GM21381 (cell line): ENCODE data around the gene LRP2BP.
"Not testable (repeated sequence)": the region's sequence is repeated elsewhere in the genome, so short reads cannot be mapped to it uniquely, and the experiment has no call there.

ENCODE experiments used
- ATAC-seq: cut with Tn5 transposase; IDR thresholded peaks from one replicate; pipeline ENCODE4 v1.9.1; 2021; ENCODE audit warnings: mild to moderate bottlenecking, moderate library complexity; ENCODE audit not compliant: unreplicated experiment

The LRP2BP gene

DNA sequence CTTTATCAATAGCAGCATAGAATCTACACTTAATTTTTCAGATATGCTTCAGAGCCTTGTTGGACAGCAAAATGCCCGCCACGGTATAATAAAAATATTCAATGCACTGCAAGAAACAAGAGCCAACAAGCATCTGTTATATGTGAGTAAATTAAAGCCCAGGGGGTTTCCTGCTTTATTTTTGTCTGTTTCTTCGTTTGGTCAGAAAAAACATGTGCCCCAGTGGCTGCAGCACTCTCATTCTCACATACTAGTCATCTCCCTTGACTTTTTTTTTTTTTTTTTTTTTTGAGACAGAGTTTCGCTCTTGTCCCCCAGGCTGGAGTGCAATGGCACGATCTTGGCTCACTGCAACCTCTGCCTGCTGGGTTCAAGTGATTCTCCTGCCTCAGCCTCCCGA is 33.2 kb downstream of the LRP2BP start:
- ATAC-seq: not testable (repeated sequence)

- ATAC-seq: no peak
Observed at GRCh38 chr4:185361872-185362271, 33.9 kb downstream of the LRP2BP start.

DNA sequence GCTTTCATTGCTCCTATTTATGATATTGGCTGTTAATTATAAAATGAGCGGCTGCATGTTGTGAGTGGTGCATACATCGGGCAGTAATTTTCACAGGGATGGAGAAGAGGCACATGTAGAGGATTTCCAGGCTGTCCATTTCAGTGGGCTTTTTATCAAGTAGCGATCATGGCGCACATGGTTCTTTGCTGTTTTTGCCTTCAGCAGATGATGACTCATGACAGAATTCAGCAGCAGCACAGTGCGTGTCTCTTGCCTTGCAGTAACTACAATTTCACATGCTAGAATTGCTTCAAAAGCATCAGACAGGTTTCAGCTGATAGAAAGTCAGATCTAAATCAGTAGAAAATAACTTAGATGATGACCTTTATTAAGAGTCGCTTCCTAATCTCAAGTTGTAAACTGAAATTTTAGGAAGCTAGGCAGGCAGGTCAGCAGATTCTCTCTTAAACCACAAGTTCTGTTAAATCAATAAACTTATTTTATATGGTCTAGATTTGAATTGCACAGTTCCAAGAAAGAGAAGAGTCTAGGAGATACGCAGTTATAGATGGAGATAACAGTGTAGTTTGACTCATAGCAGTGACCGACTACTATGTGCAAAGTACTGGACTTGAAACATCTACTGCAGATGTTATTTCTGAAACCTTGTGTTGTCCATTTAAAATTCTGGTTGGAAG is 35.8 kb downstream of the LRP2BP start:
- no peak for ATAC-seq

DNA sequence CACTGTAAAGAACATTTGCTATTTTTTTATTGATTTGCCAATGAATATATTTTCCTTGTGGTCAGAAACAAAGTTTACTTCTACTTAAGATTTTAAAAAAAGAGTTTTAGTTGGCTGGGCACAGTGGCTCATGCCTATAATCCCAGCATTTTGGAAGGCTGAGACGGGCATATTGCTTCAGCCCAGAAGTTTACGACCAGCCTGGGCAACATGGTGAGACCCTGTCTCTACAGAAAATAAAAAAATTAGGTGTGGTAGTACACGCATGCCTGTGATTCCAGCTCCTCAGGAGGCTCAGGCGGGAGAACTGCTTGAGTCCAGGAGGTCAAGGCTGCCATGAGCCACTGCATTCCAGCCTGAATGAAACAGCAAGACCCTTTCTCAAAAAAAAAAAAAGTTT is 36.8 kb downstream of the LRP2BP start:
- no peak for ATAC-seq

DNA sequence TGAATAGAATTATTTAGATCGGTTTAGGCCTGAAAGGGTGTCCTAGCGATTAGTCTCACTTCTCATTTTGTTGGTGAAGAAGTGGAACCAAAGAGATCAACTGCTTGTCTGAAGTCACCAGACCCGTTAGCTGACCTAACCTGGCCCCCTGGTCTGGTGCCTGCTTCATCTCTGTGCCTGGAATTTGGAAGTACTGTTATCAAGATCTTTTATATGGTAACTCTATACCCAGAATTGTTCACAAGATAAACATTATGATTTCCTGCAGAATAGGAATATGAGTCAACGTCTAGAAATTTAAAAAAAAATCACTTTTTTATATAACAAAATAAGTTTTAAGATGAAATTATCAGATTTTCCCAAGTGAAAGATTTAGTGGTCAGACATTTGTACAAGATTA is 37.2 kb downstream of the LRP2BP start:
- no peak for ATAC-seq

GRCh38 chr4:185357733-185358440 is 37.8 kb downstream of the LRP2BP start:
- no peak for ATAC-seq

DNA sequence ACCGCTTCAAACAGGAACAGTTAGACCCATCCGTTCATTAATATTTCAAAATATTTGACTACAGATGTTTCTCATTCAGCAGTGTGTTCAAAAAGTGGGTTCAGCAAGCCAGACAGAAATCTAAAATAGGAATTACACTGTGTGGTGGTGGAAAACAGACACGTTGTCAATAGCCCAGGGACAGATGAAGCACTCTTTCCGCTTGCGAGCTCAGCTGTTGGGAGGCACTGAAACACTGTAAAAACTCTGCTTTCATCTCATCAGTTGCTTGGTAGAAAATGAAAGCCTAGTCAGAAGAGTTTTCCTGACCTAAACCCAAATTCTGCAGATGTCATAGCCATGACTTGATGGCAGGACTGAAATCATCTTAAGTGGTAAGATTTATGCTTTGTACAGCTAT is 38.5 kb downstream of the LRP2BP start:
- ATAC-seq: no peak

DNA sequence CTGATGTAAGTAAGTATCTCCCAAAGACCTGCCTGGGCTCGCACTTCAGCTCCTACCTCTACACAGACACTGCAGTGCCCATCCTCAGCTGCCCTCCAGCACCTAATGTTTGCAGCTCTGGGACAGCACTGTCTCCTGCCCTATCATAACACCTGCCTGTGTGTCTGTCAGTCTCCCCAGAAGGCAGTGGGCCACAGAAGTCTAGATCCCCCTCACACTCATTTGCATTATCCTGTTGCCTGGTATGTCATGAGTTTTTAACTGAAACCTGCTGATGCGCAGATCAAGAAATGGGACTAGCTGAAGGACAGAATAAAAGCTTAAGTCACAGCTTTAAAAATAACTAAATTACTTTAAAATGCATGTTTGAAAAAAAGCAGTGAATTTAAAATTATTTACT is 43.0 kb downstream of the LRP2BP start:
- ATAC-seq: no peak

DNA sequence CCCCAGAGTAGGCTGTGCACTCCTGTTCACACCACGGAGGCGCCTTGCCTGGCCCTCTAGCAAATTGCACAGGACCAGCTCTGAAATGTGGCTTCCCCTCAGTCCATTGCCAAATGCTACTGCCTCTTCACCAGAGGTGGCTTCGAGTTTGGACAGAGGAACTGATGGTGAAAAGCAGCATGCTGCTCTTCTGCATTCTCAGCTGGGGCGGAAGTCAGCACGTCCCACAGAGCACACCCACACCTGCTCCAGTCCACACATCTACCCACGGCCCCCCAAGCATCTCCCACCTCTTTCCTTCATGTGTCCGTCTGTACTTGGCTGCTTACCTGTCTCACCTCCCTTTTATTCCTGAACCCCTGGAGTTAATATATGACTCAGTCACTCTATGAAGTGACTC is 43.5 kb downstream of the LRP2BP start:
- no peak for ATAC-seq

DNA sequence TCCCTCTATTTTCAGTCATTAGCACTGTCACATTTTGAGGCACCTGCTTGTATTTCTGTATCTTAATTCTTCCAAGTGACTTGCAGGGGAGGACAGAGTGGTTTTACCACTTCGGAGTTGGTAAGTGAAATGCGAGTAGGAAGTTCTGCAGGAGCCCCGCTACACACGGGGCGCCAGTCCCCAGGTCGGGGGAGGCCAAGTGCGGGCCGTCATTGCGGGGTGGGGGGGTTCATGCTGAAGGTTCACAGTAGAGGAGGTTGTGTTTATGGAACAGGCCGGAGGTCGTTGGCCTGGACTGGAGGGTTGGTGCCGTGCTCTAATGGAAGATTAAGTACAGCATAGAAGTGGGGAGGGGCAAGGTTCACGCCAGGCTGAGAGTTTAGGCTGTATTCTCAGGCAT is 44.0 kb downstream of the LRP2BP start:
- ATAC-seq: no peak

- no peak for ATAC-seq
Observed at GRCh38 chr4:185346975-185347601, 48.6 kb downstream of the LRP2BP start.

DNA sequence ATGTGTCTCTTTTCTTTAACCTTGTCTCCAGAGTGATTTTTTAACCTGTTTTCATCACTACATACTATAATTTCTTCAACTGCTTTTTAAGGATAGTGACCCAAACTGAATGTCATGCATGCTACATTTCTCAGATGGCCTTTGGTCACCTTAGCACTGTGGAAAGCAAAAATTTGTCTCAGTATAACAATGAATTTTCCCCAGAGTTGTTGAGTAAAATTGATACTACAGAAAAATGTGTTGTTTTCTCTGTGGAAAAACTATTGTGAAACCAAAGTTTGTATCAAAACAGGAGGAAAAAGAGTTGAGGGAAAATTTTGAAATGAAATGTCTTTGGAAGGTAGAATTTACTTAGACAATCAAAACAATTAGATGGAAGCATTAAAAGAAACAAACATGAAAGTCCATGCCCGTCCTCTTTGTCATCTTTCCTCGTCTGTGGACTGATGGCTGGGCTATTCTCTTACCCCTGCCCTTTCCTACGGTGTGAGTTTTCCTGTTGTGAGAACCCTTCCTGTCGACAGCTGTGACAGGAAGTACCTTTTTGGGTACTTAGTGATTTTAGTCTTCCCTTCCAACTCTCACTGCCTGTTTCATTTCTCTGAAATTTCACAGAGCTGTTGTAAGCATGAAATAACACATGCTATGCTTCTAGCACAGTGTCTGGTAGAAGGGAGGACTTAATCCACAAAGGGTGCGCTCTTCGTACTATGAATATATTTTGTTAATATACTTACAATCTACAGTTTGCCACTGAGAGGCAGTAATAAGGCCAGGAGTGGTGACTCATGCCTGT is 50.8 kb downstream of the LRP2BP start:
- peak; percentile 52 for ATAC-seq

GRCh38 chr4:185343726-185344581 is 51.8 kb downstream of the LRP2BP start:
- peak; percentile 20 for ATAC-seq

GRCh38 chr4:185341841-185342240 is 53.9 kb downstream of the LRP2BP start:
- peak; percentile 65 for ATAC-seq

- no peak for ATAC-seq
Observed at GRCh38 chr4:185341377-185341776, 54.3 kb downstream of the LRP2BP start.

DNA sequence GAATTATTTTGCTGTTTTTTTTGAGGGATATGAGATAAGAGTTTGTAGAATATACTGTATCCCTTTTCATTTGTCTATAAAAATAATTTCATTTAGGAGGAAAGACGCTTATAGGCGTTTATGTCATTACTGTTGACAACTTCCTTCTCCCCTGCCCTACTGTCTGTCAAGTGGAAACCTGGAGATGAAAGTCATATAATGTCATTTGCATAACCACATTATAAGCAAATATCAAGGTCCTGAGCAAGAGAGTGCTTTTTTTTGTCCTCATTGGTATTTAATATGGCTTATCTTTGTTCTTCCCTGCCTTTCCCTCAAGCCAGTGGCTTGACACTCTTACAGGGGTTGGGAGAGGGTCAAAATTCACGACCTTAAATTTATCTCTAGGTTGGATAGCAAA is 55.8 kb downstream of the LRP2BP start:
- ATAC-seq: no peak

DNA sequence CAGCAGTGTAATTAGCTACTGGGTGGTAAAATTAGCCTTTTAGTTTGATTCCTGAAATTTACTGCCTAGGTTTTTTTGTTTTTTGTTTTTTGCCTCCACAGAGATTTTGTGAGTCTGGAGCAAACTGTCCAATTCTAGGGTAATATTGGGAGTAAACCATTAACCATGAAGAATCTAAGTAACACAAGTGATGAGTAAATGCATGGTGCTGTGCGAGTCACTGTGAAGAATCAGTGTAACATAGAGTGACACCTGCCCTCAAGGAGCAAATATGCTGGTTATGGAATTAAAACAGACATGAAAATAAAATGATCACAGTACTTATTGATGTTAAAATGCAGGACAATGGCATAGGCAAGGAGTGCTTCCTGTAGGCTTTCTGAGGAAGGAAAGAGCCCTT is 60.1 kb downstream of the LRP2BP start:
- ATAC-seq: no peak

DNA sequence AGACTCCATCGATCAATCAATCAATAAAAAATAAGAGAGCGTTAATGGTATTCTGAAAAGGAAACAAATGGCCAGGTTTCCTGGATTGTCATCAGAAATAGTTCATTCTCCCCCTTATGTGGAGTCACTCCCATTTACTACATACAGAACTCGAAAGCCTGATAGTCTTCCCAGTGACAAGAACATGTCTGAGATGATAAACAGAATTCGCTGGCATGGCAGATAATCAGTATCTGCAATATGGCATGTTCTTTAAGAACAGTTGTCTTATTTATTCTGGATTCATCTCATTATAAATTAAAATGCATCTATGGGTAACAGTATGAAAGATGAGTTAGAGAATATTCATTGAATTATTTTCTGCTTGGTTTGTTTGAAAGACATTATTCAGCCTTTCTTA is 61.4 kb downstream of the LRP2BP start:
- no peak for ATAC-seq

GRCh38 chr4:185332575-185333464 is 62.9 kb downstream of the LRP2BP start:
- ATAC-seq: peak; percentile 69
